Measurements from ENCODE around the gene GPR157.
"Not testable (repeated sequence)": the region's sequence is repeated elsewhere in the genome, so short reads cannot be mapped to it uniquely, and the experiment has no call there.

Gene GPR157

DNA sequence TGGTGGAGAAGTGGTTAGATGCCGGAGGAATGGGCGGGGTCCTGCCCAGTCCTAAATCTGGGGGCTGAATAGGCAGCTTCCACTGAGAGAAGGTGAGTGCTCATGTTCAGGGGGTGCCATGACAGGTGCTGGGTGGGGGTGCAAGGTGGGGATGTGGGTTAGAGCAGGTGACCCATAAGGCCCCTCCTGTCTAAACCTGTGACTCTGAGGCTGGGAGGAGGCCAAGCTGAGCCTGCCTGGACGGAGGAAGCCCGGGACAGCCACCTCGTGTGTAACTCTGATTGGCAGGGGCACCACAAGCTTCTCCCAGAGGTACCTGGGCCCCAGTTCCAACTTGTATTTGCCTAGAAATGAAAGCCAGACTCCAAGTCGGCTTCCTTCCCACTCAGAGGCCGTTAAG, 10.7 kb downstream of the GPR157 start:
- DNase-seq (ENCODE audit: low read depth, low spot score): no peak

DNA sequence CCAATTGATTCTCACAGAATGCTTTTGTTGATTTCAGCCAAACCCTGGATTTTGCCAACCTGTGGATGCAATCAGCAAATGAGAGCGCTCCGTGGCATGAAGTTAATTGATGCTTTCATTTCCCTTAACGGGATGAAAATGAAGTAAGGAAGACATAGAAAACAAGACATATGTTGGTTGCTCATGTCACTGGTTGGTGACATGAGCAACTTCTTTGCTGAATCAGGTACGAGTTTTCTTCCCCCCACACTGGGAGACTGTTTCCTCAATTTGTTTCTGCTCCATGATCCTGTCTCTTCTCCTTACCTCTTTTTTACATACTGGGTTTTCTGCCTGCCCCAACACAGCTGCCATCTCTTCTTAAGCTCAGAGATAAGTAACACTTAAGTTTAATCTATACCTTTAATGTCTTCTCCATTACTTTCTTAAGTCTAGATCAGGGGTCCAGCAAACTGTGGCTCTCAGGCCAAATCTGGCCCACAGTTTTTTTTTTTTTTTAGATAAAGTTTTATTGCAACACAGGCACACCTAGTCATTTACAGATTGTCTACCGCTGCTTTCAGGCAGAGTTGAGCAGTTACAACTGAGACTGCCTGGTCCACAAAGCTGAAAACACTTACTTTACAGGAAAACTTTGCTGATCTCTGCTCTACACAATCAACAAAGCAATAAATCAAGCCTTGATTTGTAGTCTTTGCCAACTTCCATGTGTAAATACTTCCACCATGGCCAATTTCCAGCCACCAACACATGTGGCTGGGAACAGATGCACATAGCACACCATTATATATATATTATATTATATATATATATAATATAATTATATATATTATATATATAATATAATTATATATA, 13.3 kb downstream of the GPR157 start:
- DNase-seq (ENCODE audit: low read depth, low spot score): no peak

DNA sequence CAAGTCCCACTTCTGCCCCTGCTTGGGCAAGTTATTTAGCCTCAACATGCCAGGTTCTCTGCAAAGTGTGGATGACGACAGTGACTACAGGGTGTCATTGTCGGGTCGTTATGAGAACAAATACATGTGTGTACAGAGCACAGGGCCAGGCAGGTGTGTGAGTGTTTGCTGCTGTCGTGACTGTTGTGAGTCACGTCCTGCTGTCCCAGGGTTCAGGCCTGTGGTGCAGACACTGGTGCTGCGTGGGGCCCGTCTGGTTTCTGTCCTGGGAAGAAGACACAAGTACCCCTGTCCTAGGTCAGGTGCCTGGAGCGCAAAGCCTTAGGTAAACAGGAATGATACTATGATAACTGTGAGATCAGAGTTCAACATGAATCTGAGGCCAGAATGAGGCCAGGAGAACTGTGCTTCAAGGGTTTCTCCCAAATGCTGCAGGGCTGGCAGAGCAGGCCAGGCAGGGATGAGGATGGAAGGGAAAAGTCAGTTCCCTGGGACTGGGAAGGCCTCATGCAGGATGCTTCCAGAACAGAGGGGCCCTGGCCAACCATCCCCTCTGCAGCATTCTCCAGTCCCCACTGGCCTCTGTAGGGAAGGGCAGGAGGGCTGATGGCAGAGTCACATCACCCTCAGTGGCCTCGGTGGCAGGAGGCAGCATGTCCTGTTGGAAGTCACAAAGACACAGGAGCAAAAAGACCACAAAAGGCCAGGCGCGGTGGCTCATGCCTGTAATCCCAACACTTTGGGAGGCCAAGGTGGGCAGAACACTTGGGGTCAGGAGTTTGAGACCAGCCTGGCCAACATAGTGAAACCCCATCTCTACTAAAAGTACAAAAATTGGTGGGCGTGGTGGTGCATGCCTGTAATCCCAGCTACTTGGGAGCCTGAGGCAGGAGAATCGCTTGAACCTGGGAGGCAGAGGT, 15.7 kb downstream of the GPR157 start:
- DNase-seq (ENCODE audit: low read depth, low spot score): no peak

DNA sequence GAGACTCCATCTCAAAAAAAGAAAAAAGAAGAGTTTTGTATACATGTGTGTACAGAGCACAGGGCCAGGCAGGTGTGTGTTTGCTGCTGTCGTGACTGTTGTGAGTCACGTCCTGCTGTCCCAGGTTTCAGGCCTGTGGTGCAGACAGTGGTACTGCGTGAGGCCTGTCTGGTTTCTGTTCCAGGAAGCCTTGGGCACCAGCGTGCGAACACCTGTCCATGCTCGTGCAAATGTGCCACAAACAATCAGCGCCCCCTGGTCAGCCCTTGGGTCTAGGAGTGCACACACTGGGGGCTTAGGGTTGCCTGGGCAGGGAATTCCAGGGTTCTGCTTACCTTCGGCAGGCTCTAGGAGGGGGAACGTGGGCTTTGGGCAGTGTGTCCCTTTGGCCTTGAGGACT, 16.9 kb downstream of the GPR157 start:
- DNase-seq (ENCODE audit: low read depth, low spot score): no peak

DNA sequence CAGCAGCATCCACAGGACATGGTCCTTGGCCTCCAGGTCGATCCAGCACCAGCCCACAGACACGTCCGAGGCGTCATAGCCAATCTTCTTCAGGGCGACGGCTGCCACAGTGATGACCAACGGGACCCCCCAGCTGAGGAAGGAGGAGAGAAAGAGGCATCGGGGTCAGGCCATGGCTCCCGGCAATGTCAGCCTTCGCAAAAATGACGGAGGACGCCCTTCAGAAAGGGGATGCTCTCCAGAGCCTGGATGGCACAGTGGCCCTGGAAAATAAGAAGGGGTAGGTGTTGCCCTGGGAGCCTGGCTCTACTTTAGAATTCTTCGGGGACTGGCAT, 17.6 kb downstream of the GPR157 start:
- no peak for DNase-seq (ENCODE audit: low read depth, low spot score)

DNA sequence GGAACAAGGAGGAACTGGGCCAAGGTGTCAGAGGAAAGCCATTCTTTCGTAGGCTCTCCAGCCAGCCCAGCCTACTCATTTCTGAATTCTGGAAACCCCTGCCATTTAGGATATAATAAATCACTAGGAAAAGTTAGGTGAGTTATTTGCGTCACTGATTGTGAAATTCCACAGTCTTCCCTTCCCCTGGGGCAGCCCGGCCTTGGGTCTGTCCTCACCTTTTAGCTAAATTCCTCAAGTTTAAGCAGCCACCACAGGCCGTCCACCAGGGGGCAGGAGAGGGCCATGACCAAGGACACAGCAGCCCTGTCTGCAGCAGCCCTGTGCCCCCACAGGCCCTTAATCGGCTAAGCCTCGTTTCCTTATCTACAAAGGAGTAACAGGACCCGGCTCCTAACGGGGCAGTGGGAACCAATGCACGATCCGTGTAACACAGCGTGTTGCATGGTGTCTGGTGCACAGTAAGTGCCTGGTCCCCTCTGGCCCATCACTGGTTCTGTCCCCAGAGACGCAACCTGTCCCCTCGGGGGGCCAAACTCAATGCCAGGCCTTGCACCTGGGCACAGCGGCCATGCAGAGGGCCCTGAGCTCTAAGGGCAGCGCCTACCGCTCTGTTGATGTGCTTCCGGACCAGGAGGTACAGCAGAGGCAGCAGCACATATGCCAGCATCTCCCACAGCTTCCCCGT, 18.1 kb downstream of the GPR157 start:
- DNase-seq (ENCODE audit: low read depth, low spot score): peak; percentile 81

DNA sequence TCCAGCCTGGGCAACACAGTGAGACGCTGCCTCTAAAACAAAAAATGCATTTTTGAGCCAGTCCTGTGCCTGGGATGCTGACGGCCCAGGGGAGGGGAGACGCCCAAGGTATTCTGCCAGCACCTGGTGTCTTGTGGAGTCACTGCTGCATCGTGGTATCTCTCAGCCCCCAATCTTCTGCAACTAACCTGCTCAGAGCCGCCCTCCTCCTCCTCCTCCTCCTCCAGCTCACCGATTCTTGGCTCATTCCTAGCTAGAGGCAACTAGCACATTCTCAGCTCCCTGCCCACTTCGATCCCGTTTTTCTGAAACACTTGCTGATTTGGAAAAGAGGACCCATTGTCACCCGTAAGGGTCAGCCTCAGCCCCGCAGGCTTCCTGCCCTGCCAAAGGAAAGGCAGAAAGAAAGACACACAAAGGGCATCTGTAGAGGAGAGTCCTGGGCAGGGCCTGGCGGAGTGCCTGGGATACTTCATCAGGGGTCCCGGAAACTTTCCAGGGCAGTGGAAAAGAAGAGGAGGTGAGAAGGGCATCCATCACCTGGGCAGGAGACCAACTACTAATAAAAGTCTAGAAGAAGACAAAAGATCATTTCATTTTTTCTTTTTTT, 20.7 kb downstream of the GPR157 start:
- DNase-seq (ENCODE audit: low read depth, low spot score): no peak

DNA sequence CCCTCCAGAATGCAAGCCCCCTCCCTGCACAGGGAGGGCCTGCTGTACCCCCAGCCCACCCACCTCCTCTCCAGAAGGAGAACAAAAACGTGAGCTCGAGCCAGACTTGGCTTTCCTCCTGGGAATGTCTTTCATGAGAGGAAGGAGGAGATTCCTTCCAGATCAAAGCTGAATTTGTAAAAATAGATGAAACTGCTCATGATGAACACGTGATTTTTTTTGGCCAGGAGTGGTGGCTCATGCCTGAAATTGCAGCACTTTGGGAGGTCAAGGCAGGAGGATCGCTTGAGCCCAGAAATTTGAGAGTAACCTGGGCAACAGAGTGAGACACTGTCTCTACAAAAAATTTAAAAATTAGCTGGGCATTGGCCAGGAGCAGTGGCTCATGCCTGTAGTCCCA, 21.8 kb downstream of the GPR157 start:
- no peak for DNase-seq (ENCODE audit: low read depth, low spot score)

DNA sequence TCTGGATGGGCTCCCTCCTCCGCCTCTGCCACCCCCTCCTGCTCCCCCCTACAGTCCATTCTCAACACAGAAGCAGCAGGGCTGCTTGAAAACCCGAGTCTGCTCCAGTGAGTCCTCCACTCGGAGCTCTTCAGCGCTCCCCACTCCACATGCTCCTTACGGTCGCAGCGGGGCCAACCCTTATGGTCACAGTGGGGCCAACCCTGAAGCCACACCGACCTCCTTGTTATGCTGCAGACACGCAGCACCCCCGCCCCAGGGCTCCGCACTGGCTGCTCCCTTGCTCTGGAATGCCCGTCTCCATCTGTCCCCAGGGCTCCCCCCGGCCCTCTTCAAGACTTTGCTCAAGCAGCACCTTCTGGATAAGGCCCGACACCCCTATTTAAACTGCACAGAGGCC, 22.6 kb downstream of the GPR157 start:
- no peak for DNase-seq (ENCODE audit: low read depth, low spot score)

DNA sequence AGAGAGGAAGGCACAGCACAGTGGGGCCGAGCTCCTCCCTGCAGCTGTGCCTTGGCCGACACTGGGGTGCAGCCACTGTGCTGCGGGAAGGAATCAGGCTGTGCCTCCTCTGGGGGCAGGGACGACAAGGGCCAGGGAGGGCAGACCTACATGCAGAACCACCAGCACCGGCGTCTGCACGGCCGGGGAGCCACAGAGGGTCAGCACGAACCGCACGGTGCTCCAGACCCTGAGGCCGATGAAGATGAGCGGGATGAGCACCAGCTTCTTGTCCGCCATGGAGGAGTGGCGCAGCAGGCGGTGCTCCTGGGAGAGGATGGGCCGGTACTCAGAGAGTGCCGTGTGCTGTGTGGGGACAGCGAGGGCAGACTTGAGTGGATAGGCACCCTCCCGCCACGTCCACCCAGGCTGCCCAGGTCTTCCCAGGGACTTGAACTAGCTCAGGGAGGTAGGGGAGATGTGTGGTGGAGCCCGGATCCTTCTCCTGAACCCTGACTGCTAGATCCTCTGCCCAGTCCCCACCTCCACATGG, 23.5 kb downstream of the GPR157 start:
- DNase-seq (ENCODE audit: low read depth, low spot score): no peak

DNA sequence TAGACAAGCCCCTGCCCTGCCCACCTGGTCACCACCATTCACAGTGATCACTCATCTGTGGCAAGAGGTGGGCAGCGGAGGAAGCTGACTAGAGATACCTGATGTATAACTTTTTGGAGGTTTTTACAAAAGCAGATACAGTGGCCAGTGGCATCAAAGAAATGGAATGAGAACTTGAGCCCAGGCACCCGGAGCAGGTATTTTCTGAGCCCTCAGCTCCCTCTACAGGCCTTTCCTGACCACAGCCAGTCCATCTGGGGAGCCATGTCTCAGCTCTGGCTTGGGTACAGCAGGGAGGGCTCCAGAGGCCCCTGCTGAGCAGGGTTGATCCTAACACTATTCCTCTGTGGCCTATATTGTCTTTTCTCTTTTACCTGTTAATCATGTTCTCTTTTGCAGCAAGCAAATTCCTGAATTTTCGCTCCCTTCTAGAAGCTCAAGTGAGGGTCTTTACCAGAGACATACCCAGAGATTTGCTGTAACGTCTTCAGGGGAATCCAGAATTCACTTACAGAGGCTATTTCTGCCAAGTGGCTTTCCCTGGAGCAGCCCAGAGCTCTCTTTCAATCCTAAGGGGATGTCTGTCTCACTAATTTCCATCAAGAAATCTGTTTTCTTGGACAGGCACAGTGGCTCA, 27.3 kb downstream of the GPR157 start:
- DNase-seq (ENCODE audit: low read depth, low spot score): no peak

DNA sequence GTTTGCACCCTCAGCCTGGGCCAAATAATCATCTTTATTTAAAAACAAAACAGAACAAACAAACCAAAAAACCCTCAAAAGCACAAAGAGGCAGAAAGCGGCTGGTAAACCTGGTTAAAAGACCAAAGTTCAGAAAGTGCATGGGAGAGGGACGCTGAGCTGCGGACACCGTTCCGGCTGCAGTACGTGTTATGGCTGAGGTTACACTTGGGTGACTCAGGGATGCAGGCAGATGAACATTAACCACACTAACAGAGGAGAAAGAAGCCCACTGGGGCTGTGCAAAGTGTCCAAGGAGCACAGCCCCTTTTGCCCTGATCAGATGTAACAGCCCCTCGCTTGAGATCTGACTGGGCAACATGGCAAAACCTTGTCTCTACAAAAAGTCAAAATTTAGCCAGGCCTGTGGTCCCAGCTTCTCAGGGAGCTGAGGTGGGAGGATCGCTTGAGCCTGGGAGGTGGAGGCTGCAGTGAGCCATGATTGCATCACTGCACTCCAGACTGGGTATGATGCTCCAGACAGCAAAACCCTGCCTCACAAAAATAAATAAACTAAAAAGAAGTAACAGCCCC, 28.3 kb downstream of the GPR157 start:
- no peak for DNase-seq (ENCODE audit: low read depth, low spot score)

DNA sequence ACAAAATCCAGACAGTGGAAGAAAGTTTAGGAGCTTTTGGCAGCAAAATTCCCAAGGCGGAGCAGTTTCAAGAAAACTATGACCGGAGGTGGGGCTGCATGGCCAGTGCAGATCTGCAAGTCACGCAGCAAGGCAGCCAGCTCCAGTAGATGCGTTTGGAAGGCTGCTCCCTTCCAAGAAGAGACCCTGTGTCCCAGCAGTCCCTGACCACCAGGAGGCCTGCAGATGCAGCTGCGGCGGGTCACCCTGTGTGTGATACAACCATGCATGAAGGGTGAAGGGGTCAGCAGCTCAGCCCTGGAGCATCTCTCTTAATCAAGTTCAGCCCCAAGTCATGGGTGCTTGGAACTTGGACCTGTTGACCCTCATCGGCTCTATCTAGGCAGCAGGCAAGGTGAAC, 29.3 kb downstream of the GPR157 start:
- no peak for DNase-seq (ENCODE audit: low read depth, low spot score)

DNA sequence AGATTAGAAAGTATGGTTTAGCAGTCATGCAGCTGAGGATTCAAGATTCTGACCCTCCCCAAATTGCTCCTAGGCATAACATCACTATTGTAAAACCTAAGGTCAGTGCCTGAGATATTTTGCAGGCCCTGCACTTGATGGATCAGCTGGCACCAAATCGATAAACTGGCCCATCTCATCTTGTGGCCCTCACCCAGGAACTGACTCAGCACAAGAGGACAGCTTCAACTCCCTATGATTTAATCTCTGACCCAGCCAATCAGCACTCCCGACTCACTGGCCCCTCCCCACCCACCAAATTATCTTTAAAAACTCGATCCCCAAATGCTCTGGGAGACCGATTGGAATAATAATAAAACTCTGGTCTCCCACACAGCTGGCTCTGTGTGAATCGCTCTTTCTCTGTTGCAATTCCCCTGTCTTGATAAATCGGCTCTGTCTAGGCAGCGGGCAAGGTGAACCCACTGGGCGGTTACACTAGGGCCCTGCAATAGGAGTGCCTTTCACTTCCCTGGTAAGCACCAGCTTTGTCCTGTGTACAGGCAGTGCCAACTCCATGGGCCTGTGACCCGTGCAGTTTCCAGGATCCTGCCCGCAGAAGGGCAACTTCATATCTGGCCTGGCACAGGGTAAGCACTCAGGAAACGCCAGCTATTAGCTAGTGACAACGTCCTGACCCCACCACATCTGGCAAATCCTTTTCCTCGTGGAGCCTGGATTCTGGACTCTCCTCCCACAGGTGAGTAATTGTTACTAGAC, 30.8 kb downstream of the GPR157 start:
- no peak for DNase-seq (ENCODE audit: low read depth, low spot score)

DNA sequence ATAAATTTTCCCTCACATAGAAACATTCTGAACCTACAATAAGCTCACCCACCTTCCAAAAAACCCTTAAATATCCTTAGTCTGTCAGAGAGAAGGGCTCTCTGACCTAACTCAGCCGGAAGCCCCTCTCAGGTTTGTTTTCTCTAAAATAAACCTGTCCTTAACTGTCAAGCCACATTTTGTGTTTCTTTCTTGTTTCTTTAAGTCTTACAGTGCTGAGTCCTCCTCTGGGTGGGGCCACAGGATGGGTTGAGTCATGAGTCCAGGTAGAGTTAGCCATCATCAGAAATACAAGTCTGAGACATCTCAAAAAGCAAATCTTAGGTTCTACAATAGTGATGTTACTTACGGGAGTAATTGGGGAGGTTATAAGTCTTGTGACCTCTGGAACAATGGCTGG, 33.1 kb downstream of the GPR157 start:
- DNase-seq (ENCODE audit: low read depth, low spot score): no peak

DNA sequence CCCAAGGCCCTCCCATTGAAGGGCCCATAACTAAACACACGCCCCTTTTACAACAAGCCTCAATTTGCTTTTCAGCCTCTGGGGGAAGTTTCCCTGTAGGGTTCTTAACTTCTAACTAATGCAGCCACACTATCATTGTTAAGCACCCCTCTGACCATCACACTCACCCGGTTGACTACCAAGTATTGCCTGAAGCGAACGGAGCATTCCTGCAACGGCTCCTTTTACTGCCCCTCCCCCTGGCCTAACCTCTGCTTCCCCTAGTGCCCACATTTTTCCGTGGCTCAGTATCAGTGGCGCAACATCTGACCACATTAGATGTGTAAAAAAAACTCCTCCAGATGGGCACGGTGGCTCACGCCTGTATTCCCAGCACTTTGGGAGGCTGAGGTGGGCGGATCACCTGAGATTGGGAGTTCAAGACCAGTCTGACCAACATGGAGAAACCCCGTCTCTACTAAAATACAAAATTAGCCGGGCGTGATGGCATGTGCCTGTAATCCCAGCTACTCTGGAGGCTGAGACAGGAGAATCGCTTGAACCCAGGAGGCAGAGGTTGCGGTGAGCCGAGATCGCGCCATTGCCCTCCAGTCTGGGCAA, 34.8 kb downstream of the GPR157 start:
- not testable (repeated sequence) for DNase-seq (ENCODE audit: low read depth, low spot score)

DNA sequence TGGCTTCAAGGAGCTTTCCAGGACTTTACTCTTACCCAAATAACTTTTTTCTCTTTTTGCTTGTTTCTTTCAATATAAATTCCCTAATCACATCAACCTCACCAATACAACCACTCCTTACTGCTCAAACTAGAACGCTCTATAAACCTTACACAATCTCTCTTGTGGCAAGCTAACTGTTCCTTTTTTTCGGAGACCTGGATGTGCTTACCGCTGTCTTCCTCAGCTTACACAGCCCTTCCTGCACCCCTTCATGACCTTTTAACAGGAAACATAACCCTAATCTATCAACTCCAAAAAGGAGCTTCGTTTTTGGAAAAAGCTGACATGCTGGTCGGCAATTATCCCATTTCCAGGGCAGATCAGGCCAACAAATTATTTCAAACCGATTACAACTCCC, 35.3 kb downstream of the GPR157 start:
- DNase-seq (ENCODE audit: low read depth, low spot score): no peak

DNA sequence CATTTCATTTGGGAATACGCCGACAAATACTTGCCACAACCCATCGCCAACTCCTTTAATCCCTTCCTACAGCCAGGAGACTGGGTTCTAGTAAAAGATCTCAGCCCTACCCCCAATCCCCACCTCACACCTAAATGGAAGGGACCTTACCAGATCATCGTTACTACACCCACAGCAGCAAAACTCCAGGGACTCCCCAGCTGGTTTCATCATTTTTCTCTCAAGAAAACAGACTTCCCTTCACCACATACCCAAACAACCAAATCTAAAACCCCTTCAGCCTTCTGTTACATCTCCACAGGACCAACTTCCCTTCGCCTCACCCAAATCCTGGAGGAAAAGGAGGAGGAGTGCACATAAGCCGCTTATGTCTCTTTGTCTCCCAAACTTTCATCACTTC, 35.8 kb downstream of the GPR157 start:
- no peak for DNase-seq (ENCODE audit: low read depth, low spot score)

DNA sequence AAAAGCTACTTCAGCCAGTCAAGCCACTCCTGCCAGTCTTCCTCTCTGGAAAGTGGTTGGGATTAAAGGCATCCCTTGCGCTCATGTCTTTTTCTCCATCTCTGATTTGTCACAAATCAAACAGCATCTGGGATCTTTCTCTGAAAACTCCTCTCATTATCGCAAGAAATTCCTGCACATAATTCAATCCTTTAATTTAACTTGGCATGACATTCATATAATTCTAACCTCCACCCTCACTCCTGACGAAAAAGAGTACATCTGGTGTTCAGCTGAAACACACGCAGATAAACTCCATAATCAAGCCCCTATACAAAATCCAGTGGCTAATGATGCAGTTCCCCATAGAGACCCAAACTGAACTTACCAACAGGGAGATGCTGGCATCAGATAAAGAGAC, 40.1 kb downstream of the GPR157 start:
- no peak for DNase-seq (ENCODE audit: low read depth, low spot score)

Data from activated naive CD8-positive, alpha-beta T cell treated with anti-CD3 and anti-CD28 coated beads, Interleukin-2, amount 50 U/mL, for 16 hours (primary cell).